HepG2 (cell line): ENCODE data around the gene TUBA1C. TPM values are rescaled to one million over a fixed set of nuclear protein-coding genes. Genes with fewer than 3 reads are reported as not detected.

ENCODE experiments used
- ATAC-seq: fragments of 200-7000 bp; cut with Tn5 transposase; 3 replicates; pipeline ENCODE4 v1.9.1; 2020; ENCODE audit warnings: mild to moderate bottlenecking, moderate library complexity
- Bru-seq: library from RNA; stranded (reverse); fragments of 400-500 nt; gene quantifications from one replicate; lab custom pipeline; 2021; lab: Mats Ljungman, UMichigan
- BruChase-seq, 2 experiments: library from RNA; stranded (reverse); fragments of 400-500 nt; gene quantifications; one replicate each; lab custom pipeline; 2021; lab: Mats Ljungman, UMichigan
- BruUV-seq: library from RNA; stranded (reverse); fragments of 400-500 nt; replicated peaks from 2 replicates; lab custom pipeline; 2021; lab: Mats Ljungman, UMichigan
- CTCF ChIA-PET: fragments of 300-600 bp; formaldehyde crosslinking; extraction: SDS; loops from one replicate; lab custom pipeline; 2021; ENCODE audit warnings: low total read pairs, inconsistent platforms, low intra/inter-chr PET ratio; lab: Yijun Ruan, JAX
- POLR2A ChIA-PET: fragments of 350-600 bp; sonication (Branson Sonifier 250); formaldehyde crosslinking; loops from one replicate; lab custom pipeline; 2020; ENCODE audit warnings: antibody characterized with exemption, inconsistent platforms; lab: Yijun Ruan, JAX
- DNase-seq: peaks from one replicate; pipeline ENCODE4 v3.0.0-alpha.2; 2015; ENCODE audit warnings: low spot score
- FAIRE-seq: peaks from 3 replicates; lab custom pipeline; 2011; peaks lifted over from hg19 to GRCh38; lab: Jason Lieb, UNC
- H2AFZ ChIP-seq: one replicate; pipeline ENCODE4 v1.6.1; 2011; ENCODE audit warnings: low read length, inconsistent platforms
- H3K27ac ChIP-seq: fragments of 300-600 bp; 3 replicates; pipeline ENCODE4 v1.8.0; 2011; ENCODE audit warnings: mixed run types, mild to moderate bottlenecking, mixed read lengths, low read length, inconsistent platforms; ENCODE audit not compliant: insufficient read depth; ENCODE audit errors: extremely low read length
- H3K27me3 ChIP-seq, 2 experiments: fragments of 200-600 bp in 1 of 2; 2 replicates in 1 of 2; 3 replicates in 1 of 2; pipeline versions ENCODE4 v1.6.0 to v1.8.0; 2011; ENCODE audit warnings: low read length in 2 of 2, mild to moderate bottlenecking in 2 of 2, moderate library complexity in 2 of 2, inconsistent platforms in 1 of 2; ENCODE audit not compliant: insufficient read depth in 2 of 2, control insufficient read depth in 1 of 2
- H3K36me3 ChIP-seq, 2 experiments: fragments of 200-600 bp in 1 of 2; replicated peaks in 1 of 2; 2 replicates in 1 of 2; 3 replicates in 1 of 2; pipeline versions ENCODE4 v1.5.1 to v1.8.0; 2011; ENCODE audit warnings: low read length in 2 of 2, inconsistent platforms in 1 of 2; ENCODE audit not compliant: insufficient read depth in 2 of 2, control insufficient read depth in 1 of 2
- H3K4me1 ChIP-seq: 2 replicates; pipeline ENCODE4 v1.5.1; 2012; ENCODE audit warnings: low read length, inconsistent platforms; ENCODE audit not compliant: insufficient read depth
- H3K4me2 ChIP-seq: 2 replicates; pipeline ENCODE4 v1.6.0; 2011; ENCODE audit warnings: low read depth, low read length, inconsistent platforms
- H3K4me3 ChIP-seq, 3 experiments: fragments of 200-600 bp in 1 of 3; sonication (generic), shearing (Covaris generic) in 1 of 3; replicated peaks in 1 of 3; 2 replicates each; pipeline ENCODE4 v1.5.1; 2011 to 2016; ENCODE audit warnings: low read length in 3 of 3, inconsistent platforms in 2 of 3, low read depth in 2 of 3, mild to moderate bottlenecking in 2 of 3, control low read depth in 1 of 3, mixed read lengths in 1 of 3; ENCODE audit not compliant: insufficient read depth in 1 of 3
- H3K79me2 ChIP-seq: one replicate; pipeline ENCODE4 v1.6.1; 2011; ENCODE audit warnings: low read length, inconsistent platforms; ENCODE audit not compliant: insufficient read depth
- H3K9ac ChIP-seq: 2 replicates; pipeline ENCODE4 v1.6.0; 2011; ENCODE audit warnings: mild to moderate bottlenecking, low read depth, low read length, inconsistent platforms; ENCODE audit not compliant: insufficient read depth
- H3K9me3 ChIP-seq: 2 replicates; pipeline ENCODE4 v1.5.1; 2012; ENCODE audit warnings: mild to moderate bottlenecking, low read length
- H4K20me1 ChIP-seq: 2 replicates; pipeline ENCODE4 v1.6.0; 2011; ENCODE audit warnings: inconsistent platforms, mild to moderate bottlenecking, low read length, moderate library complexity; ENCODE audit not compliant: insufficient read depth
- CBX1 ChIP-seq: IDR thresholded peaks from one replicate; pipeline ENCODE4 v1.6.1; 2016; ENCODE audit warnings: antibody characterized with exemption, low read depth
- CHCHD3 ChIP-seq: sonication (generic); formaldehyde crosslinking; IDR thresholded peaks from 2 replicates; pipeline ENCODE4 v1.8.0; 2022; ENCODE audit warnings: mild to moderate bottlenecking, missing genetic modification reagents, moderate library complexity
- DNMT3B ChIP-seq: conservative IDR thresholded peaks from 2 replicates; pipeline ENCODE4 v1.6.1; 2016; ENCODE audit warnings: missing biosample characterization, control low read depth
- MTA3 ChIP-seq: sonication (generic); formaldehyde crosslinking; IDR thresholded peaks from 2 replicates; pipeline ENCODE4 v1.4.0; 2020; ENCODE audit warnings: missing genetic modification reagents
- MXD3 ChIP-seq: IDR thresholded peaks from 2 replicates; pipeline ENCODE4 v1.6.1; 2016; ENCODE audit warnings: mild to moderate bottlenecking, missing biosample characterization, missing genetic modification reagents
- NR2F6 ChIP-seq, 2 experiments: IDR thresholded peaks; 2 replicates each; pipeline ENCODE4 v1.6.1; 2016; ENCODE audit warnings: antibody characterized with exemption in 1 of 2, mild to moderate bottlenecking in 1 of 2
- REPIN1 ChIP-seq: sonication (generic); formaldehyde crosslinking; IDR thresholded peaks from 2 replicates; pipeline ENCODE4 v1.8.0; 2022; ENCODE audit warnings: missing genetic modification reagents, low read depth, mild to moderate bottlenecking, borderline replicate concordance
- SIN3A ChIP-seq: IDR thresholded peaks from 2 replicates; pipeline ENCODE4 v1.6.1; 2011; ENCODE audit warnings: low read depth, mild to moderate bottlenecking, control low read depth, low read length, borderline replicate concordance
- TOPORS ChIP-seq: sonication (generic); formaldehyde crosslinking; IDR thresholded peaks from 2 replicates; pipeline ENCODE4 v1.8.0; 2023; ENCODE audit warnings: mild to moderate bottlenecking, missing genetic modification reagents
- ZNF557 ChIP-seq: sonication (generic); formaldehyde crosslinking; IDR thresholded peaks from 2 replicates; pipeline ENCODE4 v1.4.0; 2020; ENCODE audit warnings: missing genetic modification reagents
- ZNF678 ChIP-seq: sonication (generic); formaldehyde crosslinking; IDR thresholded peaks from 2 replicates; pipeline ENCODE4 v1.4.0; 2020; ENCODE audit warnings: mild to moderate bottlenecking, missing genetic modification reagents
- ZNF788 ChIP-seq: sonication (generic); formaldehyde crosslinking; IDR thresholded peaks from 2 replicates; pipeline ENCODE4 v1.5.0; 2020; ENCODE audit warnings: mild to moderate bottlenecking, missing genetic modification reagents, borderline replicate concordance
- WGBS: methylation state at CpG from one replicate; pipeline ENCODE4 v1.1.6; 2017; ENCODE audit warnings: low lambda C conversion rate; 5-methylcytosine and 5-hydroxymethylcytosine counted together
- in situ Hi-C: cut with HindIII; loops from 2 replicates; pipeline ENCODE4 v1.10.0; 2017; ENCODE audit warnings: low pct_unique_long_range_greater_than_20kb; ENCODE audit not compliant: extremely low pct_ligation_motif_present
- intact Hi-C: fragments of 100-400 bp; cut with micrococcal nuclease; formaldehyde crosslinking; loops from one replicate; pipeline ENCODE4 v1.10.0; 2022; ENCODE audit not compliant: unreplicated experiment
- long read RNA-seq, 2 experiments: library from RNA in 1 of 2; library from polyadenylated mRNA in 1 of 2; stranded (forward) in 1 of 2; unstranded in 1 of 2; transcript quantifications; one replicate each; pipeline ENCODE4 v2.0.0, GENCODE V29; 2019 to 2022
- polyA minus RNA-seq, 3 experiments: library from RNA; depleted of rRNA, polyadenylated mRNA; stranded (reverse); fragments of >200 nt; gene quantifications; 2 replicates each; pipeline ENCODE4 v1.2.3, GENCODE V29; 2011; ENCODE audit warnings: low replicate concordance in 1 of 3
- polyA plus RNA-seq, 8 experiments: library from polyadenylated mRNA; depleted of rRNA in 3 of 8; stranded (reverse) in 7 of 8; unstranded in 1 of 8; fragments of >200 nt; fragmentation: Illumina TruSeq in 4 of 8; extraction: Trizol in 4 of 8; gene quantifications; 2 replicates each; pipeline versions ENCODE4 v1.2.1 to v1.2.3, GENCODE V29; 2011 to 2016; ENCODE audit warnings: low read depth in 4 of 8, missing spikeins in 1 of 8, mixed read lengths in 1 of 8; ENCODE audit not compliant: insufficient read depth in 1 of 8
- total RNA-seq, 5 experiments: library from RNA; depleted of rRNA; stranded (reverse); fragments of >200 nt; fragmentation: Illumina TruSeq; extraction: Trizol; gene quantifications; 2 replicates each; pipeline ENCODE4 v1.2.3, GENCODE V29; 2016; ENCODE audit warnings: low read depth in 1 of 5
- TF ChIP-seq, protein P1 (sequence below): sonication (generic); formaldehyde crosslinking; IDR thresholded peaks from 2 replicates; pipeline ENCODE4 v1.9.0; 2022; ENCODE audit warnings: low read depth, missing genetic modification reagents

Gene TUBA1C
- total RNA-seq (2016; rRNA removed; fragmentation: Illumina TruSeq; extraction: Trizol): 693 and 807 TPM in 2 replicates
- total RNA-seq (2016; cell fraction: cytosol; rRNA removed; fragmentation: Illumina TruSeq; extraction: Trizol; ENCODE audit: low read depth): 65.5 and 78.7 TPM in 2 replicates
- total RNA-seq (2016; cell fraction: insoluble cytoplasmic fraction; rRNA removed; fragmentation: Illumina TruSeq; extraction: Trizol): 710 and 734 TPM in 2 replicates
- 176 and 201 TPM in 2 replicates for total RNA-seq (2016; cell fraction: membrane; rRNA removed; fragmentation: Illumina TruSeq; extraction: Trizol)
- total RNA-seq (2016; cell fraction: nucleus; rRNA removed; fragmentation: Illumina TruSeq; extraction: Trizol): 210 and 226 TPM in 2 replicates
- 924 and 1,075 TPM in 2 replicates for polyA plus RNA-seq (2011; rRNA removed)
- 1,098 and 1,321 TPM in 2 replicates for polyA plus RNA-seq (2011; cell fraction: cytosol; rRNA removed)
- 307 and 395 TPM in 2 replicates for polyA plus RNA-seq (2011; cell fraction: nucleus; rRNA removed)
- 285 and 347 TPM in 2 replicates for polyA plus RNA-seq (2012)
- polyA plus RNA-seq (2016; cell fraction: cytosol; fragmentation: Illumina TruSeq; extraction: Trizol; ENCODE audit: low read depth): 102 and 118 TPM in 2 replicates
- 1,000 and 1,082 TPM in 2 replicates for polyA plus RNA-seq (2016; cell fraction: insoluble cytoplasmic fraction; fragmentation: Illumina TruSeq; extraction: Trizol; ENCODE audit: low read depth)
- 180 and 223 TPM in 2 replicates for polyA plus RNA-seq (2016; cell fraction: membrane; fragmentation: Illumina TruSeq; extraction: Trizol; ENCODE audit: low read depth)
- polyA plus RNA-seq (2016; cell fraction: nucleus; fragmentation: Illumina TruSeq; extraction: Trizol; ENCODE audit: insufficient read depth, low read depth): 338 and 346 TPM in 2 replicates
- polyA minus RNA-seq (2011; rRNA and poly(A)+ RNA removed; ENCODE audit: low replicate concordance): 2,204 and 5,291 TPM in 2 replicates
- polyA minus RNA-seq (2011; cell fraction: cytosol; rRNA and poly(A)+ RNA removed): 286 and 294 TPM in 2 replicates
- 113 and 150 TPM in 2 replicates for polyA minus RNA-seq (2011; cell fraction: nucleus; rRNA and poly(A)+ RNA removed)
- Bru-seq, nascent RNA: percentile 73 among the genes with signal in this experiment
- percentile 88 among the genes with signal in this experiment for BruChase-seq, experiment 1, labeled RNA remaining after a 6-hour chase
- BruChase-seq, experiment 2, labeled RNA remaining after a 2-hour chase: percentile 85 among the genes with signal in this experiment
- long read RNA-seq, experiment 1, transcript TUBA1C-201 (4 exons, 3,001 nt): major isoform, 227 of 277 reads
- long read RNA-seq, experiment 1, partial matches to known transcripts: 39 of 277 reads
- long read RNA-seq, experiment 1, other reads (novel, unspliced or antisense): 8 of 277 reads
- long read RNA-seq, experiment 2, transcript TUBA1C-201 (4 exons, 3,001 nt): major isoform, 530 of 650 reads
- long read RNA-seq, experiment 2, transcript TUBA1C-203 (2 exons, 1,105 nt): minor isoform, 9 of 650 reads
- long read RNA-seq, experiment 2, partial matches to known transcripts: 23 of 650 reads
- long read RNA-seq, experiment 2, other reads (novel, unspliced or antisense): 88 of 650 reads

- Histone ChIP-seq H3K9ac (peak within 1 kb of the TSS; percentile 99), H3K27me3 (no peaks in the 10 kb centered on the region; a peak in 1 of 5 replicates), H3K79me2 (peaks cover 46% of the 10 kb centered on the region), H3K4me1 (peaks cover 45% of the 10 kb centered on the region), H2AFZ (no peak within 1 kb of the TSS), H4K20me1 (peaks cover 36% of the 10 kb centered on the region), H3K9me3 (no peaks in the 10 kb centered on the region), H3K27ac (peak within 1 kb of the TSS; percentile 95), H3K36me3 (peaks cover 5 to 17% of the 10 kb centered on the region in 2 experiments; a peak in 4 of 5 replicates), H3K4me3 (peak within 1 kb of the TSS; percentile 96 to 98 (median 96)), H3K4me2 (peak within 1 kb of the TSS; percentile 83)
- in situ Hi-C loops: no loop called here
- ChIA-PET CTCF (interaction anchor here (1.1 kb wide), 1 partner anchor 31 kb away, joined by 3 read pairs; no protein-coding TSS in a partner anchor), POLR2A (interaction anchor here (0.6 to 3.9 kb wide), 28 partner anchors 7 to 563 kb away, joined by 3 to 56 read pairs (median 6); partner anchors contain the start of genes PRPH, RHEBL1, SPATS2 and TROAP)
- FAIRE-seq (peak; percentile 55), ATAC-seq (peak; percentile 84), DNase-seq (peak; percentile 88)
- under 1% methylated on average over 33 of the region's 61 CpGs for WGBS
- TSS peak; percentile 73 for BruUV-seq
- intact Hi-C loops: loop anchor here (2.0 to 5.0 kb wide), 2 partner anchors 30 to 537 kb away; no protein-coding TSS in a partner anchor
- TF ChIP-seq CHCHD3 (CRISPR knock-in tag) (no peak), REPIN1 (CRISPR knock-in tag) (peak; percentile 60), ZNF557 (CRISPR knock-in tag) (0 out of 2 replicates have a peak, but pooled peaks have one; percentile 82), DNMT3B (CRISPR knock-in tag) (peak; percentile 76; the same call in 1 of the 2 replicates), ZNF788 (peak; percentile 48), CBX1 (no peak), MTA3 (CRISPR knock-in tag) (no peak), ZNF678 (CRISPR knock-in tag) (no peak), MXD3 (CRISPR knock-in tag) (peak; percentile 67; the same call in 1 of the 2 replicates), NR2F6 (IDR thresholded peaks at IDR 0.05) (0 out of 2 replicates have a peak, but pooled peaks have one; percentile 13), NR2F6 (CRISPR knock-in tag; IDR thresholded peaks at IDR 0.05) (peak; percentile 8; the same call in 1 of the 2 replicates), SIN3A (peak; percentile 90), TOPORS (peak; percentile 58; the same call in 1 of the 2 replicates)
- TF ChIP-seq, protein P1, sequence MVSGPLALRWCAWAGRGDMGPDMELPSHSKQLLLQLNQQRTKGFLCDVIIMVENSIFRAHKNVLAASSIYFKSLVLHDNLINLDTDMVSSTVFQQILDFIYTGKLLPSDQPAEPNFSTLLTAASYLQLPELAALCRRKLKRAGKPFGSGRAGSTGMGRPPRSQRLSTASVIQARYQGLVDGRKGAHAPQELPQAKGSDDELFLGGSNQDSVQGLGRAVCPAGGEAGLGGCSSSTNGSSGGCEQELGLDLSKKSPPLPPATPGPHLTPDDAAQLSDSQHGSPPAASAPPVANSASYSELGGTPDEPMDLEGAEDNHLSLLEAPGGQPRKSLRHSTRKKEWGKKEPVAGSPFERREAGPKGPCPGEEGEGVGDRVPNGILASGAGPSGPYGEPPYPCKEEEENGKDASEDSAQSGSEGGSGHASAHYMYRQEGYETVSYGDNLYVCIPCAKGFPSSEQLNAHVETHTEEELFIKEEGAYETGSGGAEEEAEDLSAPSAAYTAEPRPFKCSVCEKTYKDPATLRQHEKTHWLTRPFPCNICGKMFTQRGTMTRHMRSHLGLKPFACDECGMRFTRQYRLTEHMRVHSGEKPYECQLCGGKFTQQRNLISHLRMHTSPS (CRISPR knock-in tag): no peak
These were observed at the start of gene TUBA1C for GRCh38 chr12:49264873-49265792. TUBA1C (plus strand) TSS chr12:49265082; CDS start chr12:49265182, 100 bp downstream.
